Measurements from ENCODE around the gene GPR107.

Gene GPR107

DNA sequence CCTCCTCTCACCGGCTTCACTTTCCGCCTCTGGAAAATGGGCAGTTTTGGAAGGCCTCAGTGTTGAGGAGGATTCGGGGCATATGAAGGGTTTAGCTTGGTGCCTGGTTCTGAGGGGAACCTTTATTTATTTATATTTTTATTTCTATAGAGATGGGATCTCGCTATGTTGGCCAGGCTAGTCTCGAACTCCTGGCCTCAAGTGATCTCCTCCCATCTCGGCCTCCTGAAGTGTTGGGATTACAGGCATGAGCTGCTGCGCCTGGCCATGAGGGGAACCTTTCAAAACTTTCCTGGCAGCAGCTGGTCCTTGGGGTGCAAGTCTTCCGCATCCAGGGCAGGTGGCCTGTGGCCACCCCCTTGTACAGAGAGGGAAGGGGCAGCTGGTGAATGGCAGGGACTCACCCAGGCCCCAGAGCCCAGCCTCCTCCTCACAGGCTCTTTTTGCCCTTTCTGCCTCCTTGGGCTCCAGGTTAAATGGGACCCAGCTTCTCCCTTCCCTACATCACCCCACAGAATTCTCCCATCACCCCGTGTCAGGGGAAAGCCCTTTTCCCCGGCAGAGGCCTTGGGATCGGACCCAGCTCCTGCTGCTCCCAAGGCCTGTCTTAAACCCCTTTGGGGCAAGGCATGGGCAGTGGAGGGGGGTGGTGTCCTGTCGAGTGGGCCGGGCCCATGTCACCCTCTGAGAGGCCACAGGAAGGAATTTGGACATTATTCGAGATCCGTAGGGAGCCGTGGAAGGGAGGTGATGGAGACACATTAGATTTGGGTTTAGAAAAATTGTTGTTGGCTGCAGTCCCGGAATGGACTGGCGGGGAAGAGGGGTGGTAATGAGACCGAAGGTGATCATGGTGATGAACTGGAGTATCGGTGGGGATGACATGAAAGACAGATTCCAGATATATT is 124.4 kb downstream of the GPR107 start:
- in situ Hi-C loops (cut with MboI; ENCODE audit: low sequenced_read_pairs): no loop called here

DNA sequence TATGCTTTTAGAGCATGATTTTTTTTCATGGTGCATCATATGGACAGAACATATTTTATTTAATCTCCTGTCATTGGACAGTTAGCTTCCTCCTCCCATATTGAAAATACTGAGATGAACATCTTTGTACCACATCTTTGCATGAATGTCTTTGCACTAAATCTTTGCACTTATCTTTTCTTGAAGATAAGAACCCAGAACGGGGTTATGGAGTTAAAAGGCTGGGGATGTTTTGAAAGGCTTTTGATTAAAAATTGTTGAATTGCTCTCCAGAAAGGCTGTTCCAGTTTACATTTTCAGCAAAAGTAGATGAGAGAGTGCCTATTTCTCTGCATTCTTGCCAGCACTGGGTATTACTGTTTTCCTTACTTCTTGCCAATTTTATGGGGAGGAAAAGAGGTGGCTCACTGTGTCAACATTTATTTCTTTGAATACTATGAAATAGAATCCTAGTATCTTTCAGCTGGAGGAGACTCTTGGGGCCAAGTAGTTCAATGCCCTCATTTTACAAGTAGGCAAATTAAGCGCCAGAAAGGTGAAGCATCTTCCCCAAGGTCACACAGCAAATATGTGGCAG is 125.7 kb downstream of the GPR107 start:
- in situ Hi-C loops (cut with MboI; ENCODE audit: low sequenced_read_pairs): no loop called here

GRCh38 chr9:130180516-130180915 is 126.8 kb downstream of the GPR107 start:
- in situ Hi-C loops (cut with MboI; ENCODE audit: low sequenced_read_pairs): no loop called here

DNA sequence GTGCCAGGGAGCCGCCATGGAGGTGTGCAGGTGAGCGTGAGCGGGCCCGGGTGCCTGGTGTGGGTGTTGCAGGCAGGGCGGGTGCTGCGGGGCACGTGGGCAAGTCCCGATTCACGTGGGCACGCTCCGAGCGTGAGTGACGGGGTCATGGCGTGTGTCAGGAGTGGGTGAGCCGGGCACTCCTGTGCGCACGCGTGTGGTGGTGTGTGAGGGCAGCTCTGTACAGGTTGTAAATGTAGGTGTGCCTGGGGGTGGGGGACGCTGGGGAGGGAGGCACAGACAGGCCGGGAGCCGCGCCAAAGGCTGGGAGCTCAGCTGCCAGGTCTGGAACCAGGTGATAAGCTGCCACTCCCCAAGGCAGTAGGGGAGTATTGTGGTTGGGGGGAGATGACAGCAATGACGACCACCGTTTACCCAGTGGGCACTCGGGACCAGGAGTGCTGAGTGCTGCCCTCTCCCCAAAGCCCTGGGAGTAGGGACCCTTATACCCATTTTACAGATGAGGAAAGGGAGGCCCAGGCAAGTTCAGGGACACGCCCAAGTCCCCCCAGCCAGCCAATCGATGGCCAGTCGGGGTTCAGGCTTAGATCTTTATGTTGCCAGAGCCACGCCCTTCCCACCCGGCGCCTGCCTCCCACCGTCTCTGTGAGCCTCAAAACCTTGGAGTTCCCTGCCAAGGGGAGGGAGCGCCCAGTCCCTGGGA is 128.1 kb downstream of the GPR107 start:
- in situ Hi-C loops (cut with MboI; ENCODE audit: low sequenced_read_pairs): no loop called here

DNA sequence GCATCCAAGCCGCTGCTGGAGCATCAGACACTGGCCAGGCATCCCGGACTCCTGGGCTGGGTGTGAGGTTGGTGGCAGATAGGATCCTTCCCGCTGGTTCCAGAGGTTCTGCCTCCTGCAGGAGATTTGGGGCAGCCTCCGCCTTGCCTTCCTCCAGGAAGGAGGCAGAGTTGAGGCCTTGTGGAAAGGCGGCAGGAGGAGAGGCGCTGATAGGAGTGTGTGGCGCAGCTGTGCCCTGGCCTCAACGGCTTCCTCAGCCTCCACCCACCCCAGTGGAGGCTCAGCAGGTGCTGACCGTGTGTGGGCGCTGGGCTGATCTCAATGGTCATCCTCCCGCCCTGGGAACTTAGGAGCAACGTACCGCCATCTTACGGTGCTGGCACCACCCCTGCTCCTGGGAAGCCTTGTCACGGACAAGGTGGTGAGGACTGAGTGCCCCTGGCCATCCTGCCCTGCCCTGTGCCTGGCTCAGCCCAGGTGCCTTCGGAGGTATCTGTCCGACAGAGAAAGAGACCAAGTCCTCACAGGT is 128.7 kb downstream of the GPR107 start:
- in situ Hi-C loops (cut with MboI; ENCODE audit: low sequenced_read_pairs): no loop called here

- in situ Hi-C loops (cut with MboI; ENCODE audit: low sequenced_read_pairs): no loop called here
Measured at GRCh38 chr9:130183133-130183762, 129.5 kb downstream of the GPR107 start.

DNA sequence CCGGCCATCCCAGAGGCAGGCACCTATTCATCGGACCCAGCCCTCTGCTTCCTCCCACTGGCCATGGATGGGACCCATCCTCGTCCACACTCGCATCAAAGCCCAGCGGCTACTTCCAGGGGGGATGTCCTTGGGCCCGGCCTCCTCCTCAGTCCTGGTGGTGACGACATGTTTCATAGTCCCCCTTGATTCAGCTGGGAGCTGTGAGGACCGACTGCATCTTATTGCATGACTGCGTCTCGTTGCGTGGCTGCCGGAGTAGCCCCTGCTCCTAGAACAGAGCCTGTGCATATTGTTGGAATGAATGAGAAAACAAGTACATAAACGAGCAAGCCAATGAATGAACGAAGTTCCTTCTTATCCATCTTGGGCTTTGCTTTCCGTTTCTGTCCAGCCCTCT is 131.3 kb downstream of the GPR107 start:
- in situ Hi-C loops (cut with MboI; ENCODE audit: low sequenced_read_pairs): no loop called here

- in situ Hi-C loops (cut with MboI; ENCODE audit: low sequenced_read_pairs): no loop called here
Measured at GRCh38 chr9:130185490-130186031, 131.9 kb downstream of the GPR107 start.

DNA sequence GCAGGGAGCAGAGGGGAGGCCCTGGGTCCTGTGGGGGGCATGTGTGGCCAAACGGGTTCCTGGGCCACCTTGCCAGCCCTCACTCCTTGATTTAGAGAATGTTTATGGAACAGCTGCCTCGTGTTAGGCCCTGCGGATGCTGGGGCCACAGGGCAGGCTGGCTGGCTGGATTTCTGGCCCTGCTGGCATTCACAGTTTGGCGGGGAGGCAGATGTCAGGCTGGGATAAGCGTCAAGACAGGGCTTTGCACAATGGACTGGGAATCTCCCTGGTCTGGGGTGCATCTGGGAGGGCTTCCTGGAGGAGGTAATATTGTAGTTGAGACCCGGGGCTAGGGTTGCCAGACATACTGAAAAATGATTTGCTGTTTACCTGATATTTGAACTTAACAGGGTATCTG is 132.3 kb downstream of the GPR107 start:
- in situ Hi-C loops (cut with MboI; ENCODE audit: low sequenced_read_pairs): no loop called here

GRCh38 chr9:130186839-130187522 is 133.3 kb downstream of the GPR107 start:
- in situ Hi-C loops (cut with MboI; ENCODE audit: low sequenced_read_pairs): no loop called here

DNA sequence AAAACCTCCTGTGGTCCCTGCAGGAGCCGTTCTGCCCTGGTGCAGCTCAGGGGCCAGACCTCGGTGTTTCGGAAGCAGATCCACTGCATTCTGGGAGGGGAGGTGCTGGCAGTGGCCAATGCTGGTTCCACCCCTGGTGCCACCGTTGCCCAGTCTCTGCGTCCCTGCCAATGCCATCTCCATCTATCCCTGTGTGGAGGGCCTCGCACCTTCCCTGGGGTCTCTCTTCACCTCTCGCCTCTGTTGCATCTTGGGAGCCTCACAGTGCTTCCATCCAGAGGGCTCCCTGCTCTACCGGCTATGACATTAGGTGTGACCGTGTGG is 133.8 kb downstream of the GPR107 start:
- in situ Hi-C loops (cut with MboI; ENCODE audit: low sequenced_read_pairs): no loop called here

GRCh38 chr9:130188860-130189481 is 135.3 kb downstream of the GPR107 start:
- in situ Hi-C loops (cut with MboI; ENCODE audit: low sequenced_read_pairs): no loop called here
